Vagina (tissue), 2 donors: ENCODE measurements around the gene ARGLU1.

Experiments used
- CTCF ChIP-seq, 3 experiments: fragments of 450-650 bp in 2 of 3; fragments of 200-600 bp in 1 of 3; sonication (generic) in 1 of 3; IDR thresholded peaks; one replicate each; pipeline ENCODE4 v1.5.1; 2017 to 2019; ENCODE audit warnings: antibody characterized with exemption in 3 of 3, mild to moderate bottlenecking in 2 of 3, moderate library complexity in 2 of 3
- POLR2A ChIP-seq, 2 donors: fragments of 450-650 bp; IDR thresholded peaks; one replicate each; pipeline ENCODE4 v1.6.1; 2017; ENCODE audit warnings: antibody characterized with exemption in 2 of 2, mild to moderate bottlenecking in 2 of 2, moderate library complexity in 2 of 2
- POLR2AphosphoS5 ChIP-seq, 2 donors: sonication (generic); formaldehyde crosslinking; IDR thresholded peaks; one replicate each; pipeline ENCODE4 v1.9.0; 2017; ENCODE audit warnings: antibody characterized with exemption in 2 of 2, mild to moderate bottlenecking in 2 of 2, low read depth in 1 of 2; ENCODE audit not compliant: insufficient read depth in 1 of 2

- TF ChIP-seq CTCF (IDR thresholded peaks at IDR 0.05) (no peak), POLR2A (IDR thresholded peaks at IDR 0.05) (no peak), POLR2AphosphoS5 (IDR thresholded peaks at IDR 0.05; ENCODE audit: insufficient read depth in 1 of 2, low read depth in 1 of 2) (no peak)
These were observed 19.9 kb upstream of the ARGLU1 start for GRCh38 chr13:106587787-106588186.
